Measurements from ENCODE around the gene ZMYND8.
"Not testable (repeated sequence)": the region's sequence is repeated elsewhere in the genome, so short reads cannot be mapped to it uniquely, and the experiment has no call there.

Gene ZMYND8

GRCh38 chr20:47392721-47393073, 36.2 kb upstream of the ZMYND8 start:
- Histone ChIP-seq H3K9me3 (ENCODE audit: insufficient read depth, low read length) (no peaks in the 10 kb centered on the region), H3K4me3 (ENCODE audit: insufficient read length, low read depth) (no peak overlapping the region), H3K9ac (ENCODE audit: insufficient read length, low read depth) (no peak overlapping the region), H3K36me3 (ENCODE audit: insufficient read depth, insufficient read length, low read length) (no peaks in the 10 kb centered on the region), H3K27me3 (ENCODE audit: insufficient read depth, insufficient read length) (no peaks in the 10 kb centered on the region), H3K4me1 (ENCODE audit: insufficient read depth, insufficient read length) (no peaks in the 10 kb centered on the region)
- no peak for TF ChIP-seq ZNF274 (IDR thresholded peaks at IDR 0.05; ENCODE audit: low read depth, low read length)
- TF ChIP-seq SUZ12 (IDR thresholded peaks at IDR 0.05; ENCODE audit: extremely low read depth, insufficient read depth, insufficient read length), result no peak
- TF ChIP-seq YY1 (IDR thresholded peaks at IDR 0.05; ENCODE audit: insufficient read depth, insufficient read length), result no peak
- DNase-seq (ENCODE audit: low read depth, low spot score), result no peak

DNA sequence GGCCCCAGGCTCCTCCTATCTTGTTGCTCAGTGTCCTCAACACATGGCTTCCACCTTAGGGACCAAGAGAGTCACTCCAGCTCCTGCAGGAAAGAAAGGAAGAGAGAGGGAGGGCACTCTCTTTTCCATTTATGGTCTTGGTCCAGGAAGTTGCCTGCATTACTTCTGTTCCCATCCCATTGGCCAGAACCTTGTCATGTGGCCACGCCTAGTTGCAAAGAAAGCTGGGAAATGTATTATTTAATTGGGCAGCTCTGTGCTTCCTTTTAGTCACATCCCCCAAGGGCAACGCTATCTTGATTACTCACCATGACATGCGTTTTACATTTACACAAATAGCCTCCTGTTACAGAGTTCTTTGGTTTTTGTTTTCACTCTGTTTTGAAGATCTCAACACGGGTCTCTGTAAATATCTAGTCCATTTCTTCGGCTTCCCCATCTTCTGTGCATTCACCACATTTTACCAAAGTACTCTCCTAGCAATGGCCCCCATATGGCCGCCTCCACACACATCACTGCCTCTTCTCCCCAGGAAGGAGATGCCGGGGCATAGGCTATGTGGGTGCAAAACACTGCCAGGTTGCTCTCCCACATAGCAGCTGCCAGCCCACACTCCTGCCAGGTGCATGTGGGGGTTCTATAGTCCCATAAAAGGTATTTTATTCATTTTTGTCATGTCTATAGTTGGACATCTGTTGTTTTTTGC, 35.7 kb upstream of the ZMYND8 start:
- DNase-seq (ENCODE audit: low read depth, low spot score), result no peak
- no peaks in the 10 kb centered on the region for H3K36me3 ChIP-seq (ENCODE audit: insufficient read depth, insufficient read length, low read length)
- no peaks in the 10 kb centered on the region for H3K9me3 ChIP-seq (ENCODE audit: insufficient read depth, low read length)
- no peak overlapping the region for H3K4me3 ChIP-seq (ENCODE audit: insufficient read length, low read depth)
- H3K27me3 ChIP-seq (ENCODE audit: insufficient read depth, insufficient read length), result no peaks in the 10 kb centered on the region
- TF ChIP-seq YY1 (IDR thresholded peaks at IDR 0.05; ENCODE audit: insufficient read depth, insufficient read length) (no peak), ZNF274 (IDR thresholded peaks at IDR 0.05; ENCODE audit: low read depth, low read length) (no peak), SUZ12 (IDR thresholded peaks at IDR 0.05; ENCODE audit: extremely low read depth, insufficient read depth, insufficient read length) (no peak)
- no peak overlapping the region for H3K9ac ChIP-seq (ENCODE audit: insufficient read length, low read depth)
- no peaks in the 10 kb centered on the region for H3K4me1 ChIP-seq (ENCODE audit: insufficient read depth, insufficient read length)

- Histone ChIP-seq H3K4me3 (ENCODE audit: insufficient read length, low read depth) (no peak overlapping the region), H3K4me1 (ENCODE audit: insufficient read depth, insufficient read length) (no peaks in the 10 kb centered on the region), H3K9me3 (ENCODE audit: insufficient read depth, low read length) (no peaks in the 10 kb centered on the region), H3K36me3 (ENCODE audit: insufficient read depth, insufficient read length, low read length) (no peaks in the 10 kb centered on the region), H3K9ac (ENCODE audit: insufficient read length, low read depth) (no peak overlapping the region), H3K27me3 (ENCODE audit: insufficient read depth, insufficient read length) (no peaks in the 10 kb centered on the region)
- no peak for TF ChIP-seq ZNF274 (IDR thresholded peaks at IDR 0.05; ENCODE audit: low read depth, low read length)
- no peak for DNase-seq (ENCODE audit: low read depth, low spot score)
These were observed 34.9 kb upstream of the ZMYND8 start for GRCh38 chr20:47391276-47392010.

GRCh38 chr20:47389867-47390347, 33.4 kb upstream of the ZMYND8 start:
- no peak for DNase-seq (ENCODE audit: low read depth, low spot score)
- no peak for TF ChIP-seq ZNF274 (IDR thresholded peaks at IDR 0.05; ENCODE audit: low read depth, low read length)
- Histone ChIP-seq H3K4me1 (ENCODE audit: insufficient read depth, insufficient read length) (no peaks in the 10 kb centered on the region), H3K36me3 (ENCODE audit: insufficient read depth, insufficient read length, low read length) (no peaks in the 10 kb centered on the region), H3K4me3 (ENCODE audit: insufficient read length, low read depth) (no peak overlapping the region), H3K27me3 (ENCODE audit: insufficient read depth, insufficient read length) (no peaks in the 10 kb centered on the region), H3K9me3 (ENCODE audit: insufficient read depth, low read length) (no peaks in the 10 kb centered on the region), H3K9ac (ENCODE audit: insufficient read length, low read depth) (no peak overlapping the region)

- H3K4me3 ChIP-seq (ENCODE audit: insufficient read length, low read depth); H3K4me1 ChIP-seq (ENCODE audit: insufficient read depth, insufficient read length); H3K9ac ChIP-seq (ENCODE audit: insufficient read length, low read depth); H3K27me3 ChIP-seq (ENCODE audit: insufficient read depth, insufficient read length); H3K36me3 ChIP-seq (ENCODE audit: insufficient read depth, insufficient read length, low read length); H3K9me3 ChIP-seq (ENCODE audit: insufficient read depth, low read length); DNase-seq (ENCODE audit: low read depth, low spot score): not testable (repeated sequence)
These were observed 29.5 kb upstream of the ZMYND8 start for GRCh38 chr20:47385968-47386367.

- H3K4me1 ChIP-seq (ENCODE audit: insufficient read depth, insufficient read length), result peaks cover 1% of the 10 kb centered on the region
- no peaks in the 10 kb centered on the region for H3K27me3 ChIP-seq (ENCODE audit: insufficient read depth, insufficient read length)
- TF ChIP-seq SUZ12 (IDR thresholded peaks at IDR 0.05; ENCODE audit: extremely low read depth, insufficient read depth, insufficient read length), result no peak
- no peak for TF ChIP-seq ZNF274 (IDR thresholded peaks at IDR 0.05; ENCODE audit: low read depth, low read length)
- TF ChIP-seq YY1 (IDR thresholded peaks at IDR 0.05; ENCODE audit: insufficient read depth, insufficient read length), result no peak
- DNase-seq (ENCODE audit: low read depth, low spot score), result no peak
- H3K9me3 ChIP-seq (ENCODE audit: insufficient read depth, low read length), result no peaks in the 10 kb centered on the region
- H3K4me3 ChIP-seq (ENCODE audit: insufficient read length, low read depth), result no peak overlapping the region
- no peak overlapping the region for H3K9ac ChIP-seq (ENCODE audit: insufficient read length, low read depth)
- no peaks in the 10 kb centered on the region for H3K36me3 ChIP-seq (ENCODE audit: insufficient read depth, insufficient read length, low read length)
These were observed 26.4 kb upstream of the ZMYND8 start for GRCh38 chr20:47382746-47383415.

DNA sequence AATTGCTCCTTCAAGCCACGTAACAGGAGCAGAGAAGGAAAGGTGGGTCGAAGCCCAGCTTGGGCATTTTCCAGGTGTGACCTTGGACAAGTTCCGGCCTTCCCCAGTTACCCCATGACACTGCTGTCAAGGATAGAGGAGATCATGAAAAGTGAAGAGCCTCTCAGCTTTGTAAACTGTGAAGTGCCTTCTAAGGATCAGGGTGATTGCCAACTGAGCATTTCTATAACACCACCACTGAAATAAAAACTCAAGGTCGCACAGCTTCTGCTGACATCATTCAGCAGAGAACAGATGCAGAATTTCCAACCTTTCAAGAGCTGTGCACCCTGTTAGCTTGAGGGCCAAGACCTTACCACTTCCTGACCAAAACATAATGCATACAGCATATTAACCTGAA, 24.0 kb upstream of the ZMYND8 start:
- no peaks in the 10 kb centered on the region for H3K9me3 ChIP-seq (ENCODE audit: insufficient read depth, low read length)
- H3K36me3 ChIP-seq (ENCODE audit: insufficient read depth, insufficient read length, low read length), result no peaks in the 10 kb centered on the region
- no peak overlapping the region for H3K4me3 ChIP-seq (ENCODE audit: insufficient read length, low read depth)
- DNase-seq (ENCODE audit: low read depth, low spot score), result no peak
- H3K9ac ChIP-seq (ENCODE audit: insufficient read length, low read depth), result no peak overlapping the region
- TF ChIP-seq YY1 (IDR thresholded peaks at IDR 0.05; ENCODE audit: insufficient read depth, insufficient read length) (no peak), ZNF274 (IDR thresholded peaks at IDR 0.05; ENCODE audit: low read depth, low read length) (no peak), SUZ12 (IDR thresholded peaks at IDR 0.05; ENCODE audit: extremely low read depth, insufficient read depth, insufficient read length) (no peak)
- H3K4me1 ChIP-seq (ENCODE audit: insufficient read depth, insufficient read length), result peaks cover 4% of the 10 kb centered on the region
- H3K27me3 ChIP-seq (ENCODE audit: insufficient read depth, insufficient read length), result no peaks in the 10 kb centered on the region

All from NT2/D1 (cell line).